Measurements from ENCODE around the gene GLOD4. TPM values are rescaled to one million over a fixed set of nuclear protein-coding genes. Genes with fewer than 3 reads are reported as not detected.

Gene GLOD4
- total and polyA plus RNA-seq, 10 of the 15 experiments (the other 5 are each of a cell fraction or from before 2014, with no cell fraction given): 40.8 to 107 (median 81.2) TPM

DNA sequence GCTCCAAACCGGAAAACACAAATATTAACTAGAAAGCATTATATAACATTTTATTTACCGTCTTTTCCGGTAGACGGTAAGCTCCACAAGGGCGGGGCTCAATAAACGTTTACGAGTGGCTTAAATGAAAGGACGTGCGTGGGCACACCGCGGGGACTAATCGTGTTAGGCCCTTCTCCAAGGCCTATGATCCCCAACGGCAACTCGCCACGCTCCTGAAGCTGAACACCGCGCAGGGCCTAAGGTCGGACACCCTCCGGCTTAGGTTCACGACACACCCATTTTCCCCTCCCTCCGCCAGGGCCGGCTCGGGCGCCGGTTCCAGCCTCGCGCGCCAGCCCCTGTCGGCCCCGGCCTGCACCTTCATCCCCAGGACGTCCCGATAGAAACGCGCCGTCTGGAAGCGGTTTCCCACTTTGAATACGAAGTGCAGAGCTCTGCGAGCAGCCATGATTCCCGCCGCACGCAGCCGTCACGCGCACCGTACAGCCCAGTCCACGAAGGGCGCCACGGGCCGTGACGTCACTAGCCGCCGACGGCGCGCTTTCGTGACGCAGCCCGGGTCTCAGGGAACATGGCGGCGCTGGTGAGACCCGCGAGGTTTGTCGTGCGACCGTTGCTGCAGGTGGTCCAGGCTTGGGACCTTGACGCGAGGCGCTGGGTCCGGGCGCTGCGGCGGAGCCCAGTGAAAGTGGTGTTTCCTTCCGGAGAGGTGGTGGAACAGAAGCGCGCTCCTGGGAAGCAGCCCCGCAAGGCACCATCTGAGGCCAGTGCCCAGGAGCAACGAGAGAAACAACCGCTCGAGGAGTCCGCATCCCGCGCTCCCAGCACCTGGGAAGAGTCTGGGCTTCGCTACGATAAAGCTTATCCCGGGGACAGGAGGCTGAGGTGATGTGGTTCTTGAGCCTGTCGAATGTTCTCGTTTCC is at the start of gene GLOD4, which contains the start of gene MRM3 (continued):
- TF ChIP-seq ZBTB40 (IDR thresholded peaks at IDR 0.05; ENCODE audit: borderline replicate concordance): no peak
- peak; percentile 23; the same call in 1 of the 2 replicates for TF ChIP-seq PAX5 (IDR thresholded peaks at IDR 0.05; ENCODE audit: borderline replicate concordance, low read depth, low read length)
- peak; percentile 54; the same call in 1 of the 2 replicates for TF ChIP-seq ELK1 (IDR thresholded peaks at IDR 0.05; ENCODE audit: low read depth, low read length)
- no peak for TF ChIP-seq SUPT20H (IDR thresholded peaks at IDR 0.05; ENCODE audit: borderline replicate concordance, control insufficient read depth, low read depth, low read length)
- TF ChIP-seq BHLHE40 (IDR thresholded peaks at IDR 0.05; ENCODE audit: borderline replicate concordance in 1 of 2, low read depth in 2 of 2, low read length in 1 of 2): peak; percentile 86 to 96
- TF ChIP-seq, protein P1, sequence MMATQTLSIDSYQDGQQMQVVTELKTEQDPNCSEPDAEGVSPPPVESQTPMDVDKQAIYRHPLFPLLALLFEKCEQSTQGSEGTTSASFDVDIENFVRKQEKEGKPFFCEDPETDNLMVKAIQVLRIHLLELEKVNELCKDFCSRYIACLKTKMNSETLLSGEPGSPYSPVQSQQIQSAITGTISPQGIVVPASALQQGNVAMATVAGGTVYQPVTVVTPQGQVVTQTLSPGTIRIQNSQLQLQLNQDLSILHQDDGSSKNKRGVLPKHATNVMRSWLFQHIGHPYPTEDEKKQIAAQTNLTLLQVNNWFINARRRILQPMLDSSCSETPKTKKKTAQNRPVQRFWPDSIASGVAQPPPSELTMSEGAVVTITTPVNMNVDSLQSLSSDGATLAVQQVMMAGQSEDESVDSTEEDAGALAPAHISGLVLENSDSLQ (IDR thresholded peaks at IDR 0.05): peak; percentile 44
- TF ChIP-seq HDGF (IDR thresholded peaks at IDR 0.05): no peak
- no peak for TF ChIP-seq NFXL1 (IDR thresholded peaks at IDR 0.05; ENCODE audit: borderline replicate concordance)
- peak; percentile 77 for TF ChIP-seq HDAC6 (IDR thresholded peaks at IDR 0.05; ENCODE audit: unreplicated experiment)
- 0 out of 2 replicates have a peak, but pooled peaks have one; percentile 36 for TF ChIP-seq EED (IDR thresholded peaks at IDR 0.05; ENCODE audit: low read depth)
- TF ChIP-seq NFYB (IDR thresholded peaks at IDR 0.05; ENCODE audit: insufficient read depth, low read depth, low read length): peak; percentile 61; the same call in 1 of the 2 replicates
- peak; percentile 90; the same call in 1 of the 2 replicates for TF ChIP-seq SIN3A (IDR thresholded peaks at IDR 0.05; ENCODE audit: low read depth, low read length)
- TF ChIP-seq, protein P2, sequence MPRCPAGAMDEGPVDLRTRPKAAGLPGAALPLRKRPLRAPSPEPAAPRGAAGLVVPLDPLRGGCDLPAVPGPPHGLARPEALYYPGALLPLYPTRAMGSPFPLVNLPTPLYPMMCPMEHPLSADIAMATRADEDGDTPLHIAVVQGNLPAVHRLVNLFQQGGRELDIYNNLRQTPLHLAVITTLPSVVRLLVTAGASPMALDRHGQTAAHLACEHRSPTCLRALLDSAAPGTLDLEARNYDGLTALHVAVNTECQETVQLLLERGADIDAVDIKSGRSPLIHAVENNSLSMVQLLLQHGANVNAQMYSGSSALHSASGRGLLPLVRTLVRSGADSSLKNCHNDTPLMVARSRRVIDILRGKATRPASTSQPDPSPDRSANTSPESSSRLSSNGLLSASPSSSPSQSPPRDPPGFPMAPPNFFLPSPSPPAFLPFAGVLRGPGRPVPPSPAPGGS (IDR thresholded peaks at IDR 0.05; ENCODE audit: borderline replicate concordance, insufficient read depth, low read depth, low read length, poor library complexity, severe bottlenecking): no peak
- TF ChIP-seq CHD4 (IDR thresholded peaks at IDR 0.05): no peak
- TF ChIP-seq HDAC2 (IDR thresholded peaks at IDR 0.05): peak; percentile 98
- no peak for TF ChIP-seq SREBF2 (IDR thresholded peaks at IDR 0.05; ENCODE audit: low read length)
- 0 out of 4 replicates have a peak, but pooled peaks of 1 of the 2 experiments have one; percentile 20 for TF ChIP-seq CEBPB (IDR thresholded peaks at IDR 0.05; ENCODE audit: borderline replicate concordance in 1 of 2, low read depth in 2 of 2, low read length in 2 of 2)
- no peak; the same call in none of the 2 replicates for TF ChIP-seq SMAD5 (IDR thresholded peaks at IDR 0.05; ENCODE audit: low read depth)
- no peak for TF ChIP-seq SUZ12 (IDR thresholded peaks at IDR 0.05; ENCODE audit: unreplicated experiment)

Measured in GM12878 (cell line).